ENCODE data around the gene TXNRD2. TPM values are rescaled to one million over a fixed set of nuclear protein-coding genes. Genes with fewer than 3 reads are reported as not detected.

Gene TXNRD2
- total RNA-seq, 2 donors from 2014 or later: 22.3 to 29.5 TPM

DNA sequence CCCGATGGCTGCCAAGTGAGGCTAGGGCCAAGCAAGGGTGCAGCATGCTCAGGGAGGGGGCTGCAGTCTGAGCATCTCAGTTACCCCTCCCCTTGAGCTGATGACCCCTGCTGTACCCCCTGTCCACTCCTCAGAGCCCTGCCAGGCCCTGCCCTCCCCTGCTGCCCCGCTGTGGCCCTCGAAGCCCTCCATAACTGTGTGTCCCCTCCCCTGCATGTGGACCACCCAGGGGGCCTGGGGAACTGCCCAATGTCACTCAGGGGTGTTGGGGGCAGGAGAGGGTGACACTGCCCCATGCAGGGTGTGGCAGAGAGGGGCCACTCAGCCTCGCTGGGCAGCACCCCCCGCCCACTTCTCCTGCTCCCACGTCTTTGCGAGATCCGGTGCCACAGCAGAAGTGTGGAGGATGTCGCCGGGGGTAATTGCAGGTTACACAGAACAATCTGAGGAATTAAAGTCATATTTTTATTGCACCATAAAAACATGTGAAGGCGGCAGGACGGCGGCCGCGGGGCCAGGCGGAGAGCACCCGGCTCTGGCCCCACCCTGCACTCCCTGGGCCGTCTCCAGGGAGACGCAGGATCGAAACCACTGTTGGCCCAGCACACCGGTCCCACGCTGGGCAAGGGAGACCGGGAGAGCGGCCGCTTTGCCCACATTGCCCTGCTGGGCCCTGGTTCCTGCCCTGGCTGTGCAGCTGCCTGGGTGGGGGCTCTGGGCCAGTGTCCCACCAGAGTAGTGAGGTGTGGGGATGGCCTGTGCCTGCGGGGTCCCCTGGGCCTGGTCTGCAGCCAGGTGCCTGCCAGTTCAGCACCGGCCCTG, 68.3 kb downstream of the TXNRD2 start:
- TF ChIP-seq, protein P1, sequence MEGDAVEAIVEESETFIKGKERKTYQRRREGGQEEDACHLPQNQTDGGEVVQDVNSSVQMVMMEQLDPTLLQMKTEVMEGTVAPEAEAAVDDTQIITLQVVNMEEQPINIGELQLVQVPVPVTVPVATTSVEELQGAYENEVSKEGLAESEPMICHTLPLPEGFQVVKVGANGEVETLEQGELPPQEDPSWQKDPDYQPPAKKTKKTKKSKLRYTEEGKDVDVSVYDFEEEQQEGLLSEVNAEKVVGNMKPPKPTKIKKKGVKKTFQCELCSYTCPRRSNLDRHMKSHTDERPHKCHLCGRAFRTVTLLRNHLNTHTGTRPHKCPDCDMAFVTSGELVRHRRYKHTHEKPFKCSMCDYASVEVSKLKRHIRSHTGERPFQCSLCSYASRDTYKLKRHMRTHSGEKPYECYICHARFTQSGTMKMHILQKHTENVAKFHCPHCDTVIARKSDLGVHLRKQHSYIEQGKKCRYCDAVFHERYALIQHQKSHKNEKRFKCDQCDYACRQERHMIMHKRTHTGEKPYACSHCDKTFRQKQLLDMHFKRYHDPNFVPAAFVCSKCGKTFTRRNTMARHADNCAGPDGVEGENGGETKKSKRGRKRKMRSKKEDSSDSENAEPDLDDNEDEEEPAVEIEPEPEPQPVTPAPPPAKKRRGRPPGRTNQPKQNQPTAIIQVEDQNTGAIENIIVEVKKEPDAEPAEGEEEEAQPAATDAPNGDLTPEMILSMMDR (IDR thresholded peaks at IDR 0.05): no peak
- no peak overlapping the region for H3K27ac ChIP-seq
- no peaks in the 10 kb centered on the region for H3K9me3 ChIP-seq
- DNase-seq: peak; percentile 78
- peaks cover 9% of the 10 kb centered on the region for H3K4me1 ChIP-seq
- intact Hi-C loops (cut with DNase I): no loop called here
- H3K4me3 ChIP-seq: no peak overlapping the region
- no peaks in the 10 kb centered on the region for H3K36me3 ChIP-seq
- H3K9ac ChIP-seq (ENCODE audit: low read depth in 2 of 2, low read length in 2 of 2): peak overlapping the region; percentile 35 to 55
- H3K27me3 ChIP-seq: no peaks in the 10 kb centered on the region

DNA sequence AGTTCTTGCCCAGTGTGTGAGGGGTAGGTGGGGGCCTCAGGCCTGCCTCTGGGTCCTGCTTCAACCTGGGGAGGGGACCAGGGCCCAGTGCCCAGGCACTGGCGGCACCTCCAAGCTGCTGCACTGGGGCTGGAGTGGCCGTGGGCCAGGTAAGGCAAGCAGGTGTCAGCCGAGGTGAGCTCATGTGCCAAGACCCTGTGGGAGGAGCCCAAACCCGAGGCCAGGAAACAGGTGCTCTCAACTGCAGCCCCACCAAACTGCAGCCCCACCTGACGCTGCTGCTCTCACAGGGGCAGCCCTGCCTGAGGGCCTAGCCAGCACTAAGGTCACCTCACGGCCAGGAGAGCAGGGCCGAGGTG, 68.9 kb downstream of the TXNRD2 start:
- Histone ChIP-seq H3K36me3 (no peaks in the 10 kb centered on the region), H3K4me3 (no peak overlapping the region), H3K4me1 (peaks cover 9% of the 10 kb centered on the region), H3K27ac (no peak overlapping the region), H3K9me3 (no peaks in the 10 kb centered on the region), H3K27me3 (no peaks in the 10 kb centered on the region), H3K9ac (ENCODE audit: low read depth in 2 of 2, low read length in 2 of 2) (peak overlapping the region in 1 of 2 donors; percentile 55)
- intact Hi-C loops (cut with DNase I): no loop called here
- DNase-seq: peak; percentile 55
- TF ChIP-seq, protein P1 (IDR thresholded peaks at IDR 0.05): no peak

DNA sequence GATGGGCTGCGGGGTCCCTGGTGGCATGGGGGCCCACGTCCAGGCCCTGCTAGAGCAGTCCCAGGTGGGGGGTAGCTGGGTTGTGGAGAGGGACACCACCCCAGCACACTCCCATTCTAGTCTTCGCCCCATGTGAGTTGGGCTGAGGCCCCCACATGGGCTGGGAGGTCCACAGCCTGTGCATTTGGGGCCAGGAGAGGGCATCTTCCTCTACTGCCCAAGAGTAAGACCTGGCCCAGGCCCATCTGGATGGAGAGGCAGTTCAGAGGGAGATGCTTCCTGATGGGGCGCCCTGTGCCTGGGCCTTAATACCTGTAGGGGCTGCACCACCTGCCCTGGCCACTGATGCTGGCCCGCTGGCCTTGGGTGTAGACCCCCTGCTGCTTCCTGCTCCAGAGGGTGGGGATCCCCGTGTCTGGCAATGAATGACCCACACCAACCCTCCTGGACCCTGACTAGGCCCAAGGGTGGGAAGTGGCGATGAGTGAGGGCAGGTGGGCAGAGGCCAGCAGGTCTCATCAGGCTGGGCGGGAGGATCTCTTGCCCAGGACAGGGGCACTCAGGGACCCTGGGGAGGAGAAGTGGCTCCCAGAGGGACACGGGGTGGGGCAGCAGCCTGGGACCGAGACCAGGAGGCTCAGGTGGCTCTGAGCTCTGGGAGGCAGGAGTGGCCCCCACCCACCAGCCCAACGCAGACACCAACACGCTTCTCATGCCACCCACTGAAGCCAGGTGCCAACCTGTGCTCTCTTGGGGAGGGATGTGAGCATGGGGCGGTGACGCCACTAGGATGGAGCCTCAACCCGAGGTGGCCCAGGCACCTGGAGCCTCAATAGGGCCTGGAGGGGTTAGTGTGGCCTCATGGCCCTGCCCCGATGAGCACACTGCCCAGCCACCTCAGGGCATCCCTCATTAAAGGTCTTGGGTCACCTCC, 69.5 kb downstream of the TXNRD2 start:
- no peak overlapping the region for H3K9ac ChIP-seq (ENCODE audit: low read depth in 2 of 2, low read length in 2 of 2)
- no peaks in the 10 kb centered on the region for H3K27me3 ChIP-seq
- H3K36me3 ChIP-seq: no peaks in the 10 kb centered on the region
- no peak overlapping the region for H3K4me3 ChIP-seq
- no peak overlapping the region for H3K27ac ChIP-seq
- TF ChIP-seq, protein P1 (IDR thresholded peaks at IDR 0.05): no peak
- intact Hi-C loops (cut with DNase I): no loop called here
- peak; percentile 17 for DNase-seq
- H3K9me3 ChIP-seq: no peaks in the 10 kb centered on the region
- peaks cover 9% of the 10 kb centered on the region for H3K4me1 ChIP-seq

DNA sequence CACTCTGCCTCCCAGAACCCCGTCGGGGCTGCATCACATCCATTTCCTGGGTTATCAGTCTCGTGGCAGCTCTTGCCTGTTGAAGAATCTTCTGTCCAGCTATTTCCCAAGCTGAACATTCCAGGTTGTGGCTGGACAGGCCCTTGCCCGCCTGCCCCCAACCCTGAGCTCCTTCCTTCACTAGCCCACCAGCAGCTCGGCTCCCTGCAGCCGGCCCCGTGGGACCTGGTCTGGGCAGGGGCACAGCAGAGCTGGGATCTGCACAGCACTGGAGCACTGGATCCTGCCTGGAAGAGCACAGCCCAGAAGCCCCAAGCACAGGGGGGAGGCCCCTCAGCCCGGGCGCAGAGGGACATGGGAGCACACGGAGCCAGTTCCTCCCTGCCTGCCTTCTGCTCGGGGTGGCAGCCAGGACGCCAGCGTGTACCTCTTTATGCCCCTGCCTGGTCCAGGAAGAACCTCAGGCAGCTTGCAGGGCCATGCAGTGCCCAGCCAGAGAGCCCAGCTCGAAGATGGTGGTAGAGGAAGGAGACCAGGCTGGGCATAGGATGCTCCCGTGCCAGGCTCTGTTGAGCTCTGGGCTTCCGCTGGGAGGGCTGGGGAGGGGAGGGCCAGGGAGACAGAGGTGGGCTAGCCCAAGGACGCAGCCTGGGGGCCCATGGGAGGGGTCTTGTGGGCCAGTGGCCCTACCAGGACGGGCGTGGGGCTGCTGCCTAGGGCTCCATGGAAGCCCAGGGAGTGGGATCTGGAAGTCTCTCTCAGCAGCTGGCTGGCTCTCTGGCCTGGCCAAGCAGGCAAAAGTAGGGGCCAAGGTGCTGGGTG, 70.4 kb downstream of the TXNRD2 start:
- H3K27me3 ChIP-seq: no peaks in the 10 kb centered on the region
- H3K27ac ChIP-seq: no peak overlapping the region
- TF ChIP-seq, protein P1 (IDR thresholded peaks at IDR 0.05): no peak
- no peaks in the 10 kb centered on the region for H3K36me3 ChIP-seq
- no peaks in the 10 kb centered on the region for H3K9me3 ChIP-seq
- DNase-seq: peak; percentile 15
- no peak overlapping the region for H3K9ac ChIP-seq (ENCODE audit: low read depth in 2 of 2, low read length in 2 of 2)
- H3K4me1 ChIP-seq: peaks cover 9% of the 10 kb centered on the region
- no peak overlapping the region for H3K4me3 ChIP-seq
- intact Hi-C loops (cut with DNase I): no loop called here
